NCI-H1105 (cell line): Measurements from ENCODE around the gene CD300LD.
"Not testable (repeated sequence)": the region's sequence is repeated elsewhere in the genome, so short reads cannot be mapped to it uniquely, and the experiment has no call there.

ENCODE experiments used
- DNase-seq: peaks from one replicate; lab custom pipeline; 2025; lab: John Stamatoyannopoulos, UW

Gene CD300LD

DNA sequence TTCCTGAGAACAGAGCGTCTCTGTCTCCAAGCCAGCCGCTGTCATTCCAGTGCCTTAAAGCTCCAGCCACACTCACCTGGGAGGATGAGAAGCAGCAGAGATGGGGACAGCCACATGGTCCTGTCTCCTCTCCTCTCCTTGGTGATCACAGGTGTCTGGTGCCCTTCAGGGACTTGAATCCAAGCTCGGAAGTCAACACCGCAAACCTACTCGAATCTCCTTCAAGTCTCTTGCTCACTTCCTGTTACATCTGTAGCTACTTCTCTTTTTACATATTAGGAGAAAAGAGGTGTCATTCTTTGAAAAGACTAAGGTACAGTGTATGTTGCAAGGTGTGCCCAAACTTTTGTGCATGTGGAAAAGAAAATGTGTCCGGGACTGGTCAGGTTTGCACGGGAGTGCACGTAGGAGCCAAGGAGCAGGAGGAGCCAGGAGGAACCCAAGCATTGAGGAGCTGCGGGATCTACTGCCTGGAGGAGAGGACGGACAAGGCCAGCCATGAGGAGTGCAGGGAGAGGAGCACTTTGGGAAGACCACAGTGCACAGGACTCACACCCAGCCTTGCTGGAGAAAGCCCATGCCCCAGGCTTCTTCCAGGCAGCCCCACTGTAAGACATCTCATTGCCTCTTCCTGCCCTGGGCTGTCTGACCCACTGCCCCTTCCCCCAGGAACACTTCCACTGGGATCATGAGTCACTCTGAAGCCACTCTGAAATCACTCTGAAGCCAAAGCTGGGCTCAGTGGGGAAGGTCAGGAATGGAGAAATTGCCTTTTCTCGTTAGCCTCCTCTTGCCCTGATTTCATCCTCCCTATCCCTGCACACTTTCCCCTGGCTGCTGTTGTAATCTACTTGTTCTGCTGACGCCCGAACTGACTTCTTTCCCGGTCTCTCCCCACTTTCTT is at the start of gene CD300LD:
CD300LD (minus strand) TSS at position 197 of the 904 bp plus-strand sequence; CDS start at position 116, 81 bp downstream.
- DNase-seq = no peak

GRCh38 chr17:74641224-74641957 is 49.3 kb upstream of the CD300LD start:
- DNase-seq = no peak

DNA sequence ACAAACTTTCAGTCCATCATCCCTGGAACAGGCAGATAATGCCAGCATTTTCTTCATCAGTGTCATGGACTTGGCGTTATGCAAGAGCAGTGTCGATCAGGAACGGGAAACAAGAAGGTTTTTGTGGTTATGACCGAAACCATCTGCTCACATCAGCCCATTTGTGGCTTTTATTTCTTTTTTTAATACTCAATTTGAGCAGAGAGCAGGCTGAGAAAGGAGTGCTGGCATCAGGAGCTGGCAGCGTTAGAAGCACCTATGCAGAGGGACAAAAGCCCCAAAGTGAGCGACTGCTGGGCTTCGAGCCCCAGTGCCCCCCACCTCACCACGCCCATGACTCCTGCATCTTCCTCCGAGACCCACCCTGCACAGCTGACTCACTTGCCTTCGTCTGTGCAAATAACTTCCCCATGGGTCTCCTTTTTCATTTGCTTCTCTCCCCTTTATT is 47.6 kb upstream of the CD300LD start:
- no peak for DNase-seq

DNA sequence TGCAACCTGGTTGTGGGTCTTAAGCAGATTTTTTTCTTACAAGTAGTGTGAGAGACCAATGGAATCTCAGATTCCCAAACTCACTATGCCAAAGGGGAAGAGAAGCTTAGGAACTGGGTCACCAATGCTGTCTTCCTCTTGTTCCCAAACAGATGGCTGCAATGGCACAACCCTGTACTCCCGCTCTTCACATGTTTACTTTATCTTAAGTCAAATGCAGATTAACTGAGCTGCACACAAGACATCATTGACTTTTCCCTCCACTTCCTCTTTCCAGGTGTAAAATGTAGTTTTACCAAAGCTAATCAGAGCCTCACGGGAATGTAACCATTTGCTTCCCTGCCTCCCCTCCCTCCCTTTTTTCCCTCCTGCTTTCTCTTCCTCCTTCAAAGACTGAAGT is 45.8 kb upstream of the CD300LD start:
- no peak for DNase-seq

GRCh38 chr17:74637265-74637664 is 45.2 kb upstream of the CD300LD start:
- no peak for DNase-seq

DNA sequence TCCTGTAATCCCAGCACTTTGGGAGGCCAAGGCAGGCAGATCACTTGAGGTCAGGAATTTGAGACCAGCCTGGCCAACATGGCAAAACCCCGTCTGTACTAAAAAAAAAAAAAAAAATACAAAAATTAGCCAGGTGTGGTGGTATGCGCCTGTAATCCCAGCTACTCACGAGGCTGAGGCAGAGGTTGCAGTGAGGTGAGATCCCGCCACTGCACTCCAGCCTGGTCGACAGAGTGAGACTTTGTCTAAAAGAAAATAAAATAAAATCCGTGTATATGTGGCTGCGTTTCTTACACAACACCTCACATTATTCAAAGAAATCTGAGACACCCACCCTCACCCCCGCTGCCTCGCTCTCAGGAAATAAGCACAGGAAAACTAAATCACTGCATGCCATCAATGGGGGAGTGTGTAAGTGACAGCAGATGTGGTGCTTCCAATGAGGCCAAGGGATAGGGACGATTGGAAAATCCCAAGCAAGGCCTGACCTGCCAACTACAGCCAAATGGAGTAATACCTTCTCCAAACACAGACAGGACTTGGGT is 44.5 kb upstream of the CD300LD start:
- DNase-seq = not testable (repeated sequence)

DNA sequence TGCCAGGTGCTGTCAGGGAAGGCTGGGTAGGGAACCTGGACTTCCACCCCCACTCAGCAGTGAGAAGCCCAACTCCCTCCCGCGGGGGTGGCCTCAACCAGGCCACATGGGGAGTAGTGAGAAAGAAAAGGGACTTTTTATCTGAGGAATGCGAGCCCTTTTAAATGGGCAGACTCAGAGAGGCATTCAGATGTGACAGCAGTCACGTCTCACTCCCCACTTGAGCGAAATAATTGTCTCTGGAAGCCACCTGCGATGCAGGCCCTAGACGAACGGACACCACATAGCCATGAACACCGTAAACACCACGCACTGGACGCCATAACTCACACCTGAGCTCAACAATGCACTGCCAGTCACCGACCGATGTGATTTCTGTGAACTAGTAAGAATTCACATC is 43.3 kb upstream of the CD300LD start:
- no peak for DNase-seq

DNA sequence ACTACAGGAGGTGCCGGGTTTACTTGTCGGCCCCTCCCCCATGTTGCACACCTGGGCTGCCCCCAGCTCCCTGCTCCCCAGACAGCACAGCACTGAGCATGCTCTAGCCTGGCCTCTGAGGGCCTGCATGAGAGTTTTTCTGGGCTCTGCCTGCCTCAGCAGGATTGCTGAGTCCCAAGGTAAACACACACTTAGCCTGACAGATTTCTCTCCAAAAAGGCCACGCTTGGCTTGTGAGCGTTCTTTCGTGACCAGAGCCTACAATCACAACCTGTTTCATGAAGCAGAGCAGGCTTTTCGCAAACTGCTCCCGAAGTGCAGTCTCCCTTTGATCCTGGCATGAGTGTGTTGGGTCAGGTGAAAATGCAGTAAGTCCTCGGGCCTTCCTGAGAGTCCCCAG is 41.2 kb upstream of the CD300LD start:
- DNase-seq = no peak

- DNase-seq = no peak
Measured at GRCh38 chr17:74632617-74633016, 40.5 kb upstream of the CD300LD start.

GRCh38 chr17:74631468-74632450 is 39.7 kb upstream of the CD300LD start:
- DNase-seq = no peak

- not testable (repeated sequence) for DNase-seq
Measured at GRCh38 chr17:74630251-74630650, 38.2 kb upstream of the CD300LD start.

DNA sequence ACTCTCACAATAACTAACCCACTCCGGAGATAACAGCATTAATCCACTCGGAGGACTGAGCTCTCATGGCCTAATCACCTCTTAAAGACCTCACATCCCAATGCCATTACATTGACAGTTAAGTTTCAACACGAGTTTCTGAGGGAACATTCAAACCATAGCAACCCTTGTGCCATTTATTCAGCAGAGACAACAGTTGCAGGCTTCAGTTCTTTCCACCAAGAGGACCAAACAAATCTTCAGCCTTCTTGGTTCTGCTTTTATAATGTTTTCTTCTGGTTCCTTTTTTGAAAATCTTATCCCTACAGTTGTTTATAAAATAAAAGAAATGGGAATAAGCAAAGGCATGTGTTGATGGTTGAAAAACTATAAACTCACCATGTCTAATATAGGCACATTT is 33.6 kb upstream of the CD300LD start:
- no peak for DNase-seq

DNA sequence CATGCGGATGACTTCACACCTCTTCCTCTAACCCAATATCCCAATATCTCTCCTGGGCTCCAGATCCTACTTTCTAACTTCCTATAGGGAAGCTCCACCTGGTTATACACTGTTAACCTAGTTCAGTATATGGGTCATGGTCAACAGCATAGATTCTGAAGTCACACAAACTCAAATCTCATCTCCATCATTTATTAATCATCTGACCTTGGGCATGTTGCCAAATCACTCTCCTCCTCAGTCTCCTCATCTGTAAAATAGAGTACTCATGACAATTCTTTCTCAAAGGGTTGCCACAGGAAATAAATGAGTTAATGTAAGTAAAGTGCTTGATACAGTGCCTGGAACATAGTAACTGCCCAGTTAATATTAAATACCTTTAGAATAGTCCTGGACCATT is 32.0 kb upstream of the CD300LD start:
- no peak for DNase-seq

DNA sequence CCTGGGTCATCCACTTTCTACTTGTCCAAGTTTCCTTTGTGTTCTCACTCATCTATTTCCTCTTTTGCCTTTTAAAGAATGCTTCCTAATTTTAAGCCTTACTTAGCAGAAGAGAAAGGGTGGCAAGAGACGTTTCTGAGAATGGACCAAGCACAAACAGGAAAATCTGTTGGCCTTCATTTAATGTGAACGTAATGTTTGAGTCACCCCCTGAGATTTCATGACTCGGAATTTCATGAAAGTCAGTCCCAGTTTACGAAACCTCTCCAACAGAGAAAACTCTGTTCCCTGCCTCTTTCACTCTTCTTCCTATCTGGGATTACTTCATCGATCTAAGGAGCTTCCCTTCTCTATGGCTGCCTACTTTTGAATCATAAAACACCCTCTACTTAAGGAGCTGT is 31.6 kb upstream of the CD300LD start, which contains the start of gene CD300E:
CD300E (minus strand) TSS at position 46 of the 401 bp plus-strand sequence. CDS start 117 bp downstream, outside the sequence.
- DNase-seq = no peak

- DNase-seq = no peak
Measured at GRCh38 chr17:74619077-74619673, 27.1 kb upstream of the CD300LD start.

- DNase-seq = no peak
Measured at GRCh38 chr17:74618451-74618850, 26.4 kb upstream of the CD300LD start.

- no peak for DNase-seq
Measured at GRCh38 chr17:74616696-74617095, 24.6 kb upstream of the CD300LD start.

- no peak for DNase-seq
Measured at GRCh38 chr17:74612046-74612445, 20.0 kb upstream of the CD300LD start.

- no peak for DNase-seq
Measured at GRCh38 chr17:74610108-74610507, 18.0 kb upstream of the CD300LD start.

- DNase-seq = no peak
Measured at GRCh38 chr17:74608511-74608910, 16.4 kb upstream of the CD300LD start.

- no peak for DNase-seq
Measured at GRCh38 chr17:74607221-74607620, 15.1 kb upstream of the CD300LD start.
